NK-92 (cell line): Measurements from ENCODE around the gene ZNF236.
"Not testable (repeated sequence)": the region's sequence is repeated elsewhere in the genome, so short reads cannot be mapped to it uniquely, and the experiment has no call there.

Source experiments
- DNase-seq: peaks from one replicate; lab custom pipeline; 2025; ENCODE audit not compliant: unreplicated experiment; lab: John Stamatoyannopoulos, UW

Gene ZNF236

DNA sequence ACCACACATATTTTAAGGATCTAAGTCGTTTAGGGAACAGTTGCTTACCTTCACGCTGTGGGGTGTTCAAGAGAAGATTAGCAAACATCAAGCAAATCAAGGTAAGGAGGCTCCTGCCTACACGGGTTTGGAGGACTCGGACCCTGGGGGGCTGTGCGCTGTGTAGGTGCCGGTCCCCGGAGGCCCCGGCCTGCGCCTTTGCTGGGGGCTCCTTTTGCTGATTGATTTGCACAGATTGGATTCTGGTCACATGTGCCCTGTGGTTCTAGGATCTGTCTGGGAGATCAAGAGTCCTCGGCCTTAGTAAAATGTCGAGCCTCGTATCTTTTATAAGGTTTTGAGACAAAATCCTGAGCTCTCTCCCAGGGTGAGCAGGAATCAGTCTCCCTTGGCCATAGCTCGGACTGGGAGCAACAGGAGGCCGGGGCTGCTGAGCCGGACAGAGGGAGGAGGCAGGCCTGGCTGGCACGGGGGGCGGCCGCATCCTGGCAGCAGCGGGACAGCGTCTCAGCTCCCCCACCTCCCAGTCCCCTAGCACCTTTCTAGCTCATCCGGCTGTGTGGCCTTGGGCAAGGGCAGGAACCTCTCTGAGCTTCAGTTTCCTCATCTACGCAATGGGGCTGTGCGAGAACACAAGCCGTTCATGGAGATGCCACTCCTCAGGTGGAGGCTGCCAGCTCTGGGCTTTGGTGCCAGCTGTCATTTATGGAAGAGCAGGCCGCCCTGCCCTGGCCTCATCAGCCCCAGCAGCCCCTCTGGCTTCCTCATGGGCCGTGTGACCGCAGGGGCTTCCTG lies 163.0 kb downstream of the ZNF236 start:
- DNase-seq: no peak

- DNase-seq: no peak
Observed at GRCh38 chr18:76985951-76986236, 163.5 kb downstream of the ZNF236 start.

- no peak for DNase-seq
Observed at GRCh38 chr18:76986406-76986805, 164.0 kb downstream of the ZNF236 start.

DNA sequence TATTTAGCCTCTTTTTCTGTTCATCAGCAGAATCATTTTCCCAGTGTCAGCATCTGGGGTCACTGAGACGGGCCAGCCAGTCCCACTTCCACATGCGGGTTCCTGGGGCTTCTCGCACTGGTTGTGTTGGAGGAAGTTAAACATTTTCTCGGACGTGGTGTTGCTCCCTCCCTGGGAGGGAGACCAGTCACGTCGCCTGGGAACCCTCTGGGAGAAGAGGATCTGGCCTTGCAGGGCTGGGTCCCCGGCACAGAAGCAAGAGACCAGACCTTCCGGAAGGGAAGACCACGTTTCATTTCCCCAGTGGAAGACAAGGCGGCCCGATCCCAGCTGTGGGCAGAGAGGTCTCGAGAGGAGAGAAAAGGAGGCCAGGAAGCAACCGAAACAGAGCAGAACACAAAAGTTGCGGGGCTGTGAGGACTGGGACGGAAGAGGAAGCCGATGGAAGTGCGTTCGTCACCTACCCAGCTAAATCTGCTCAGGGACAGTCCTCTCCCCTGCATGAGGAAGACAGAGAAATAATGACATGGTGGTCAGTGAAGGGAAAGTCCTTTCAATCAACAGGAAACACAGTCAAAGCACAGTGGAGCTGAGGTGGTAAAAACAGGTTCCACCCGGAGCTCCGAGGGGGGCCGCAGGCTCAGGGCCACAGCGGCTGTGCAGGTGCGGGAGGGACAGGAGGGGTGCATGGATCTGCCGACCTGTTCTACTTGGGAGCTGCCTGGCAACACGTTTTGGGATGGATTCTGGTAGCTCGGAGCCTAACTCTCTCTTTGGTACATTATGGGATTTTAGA lies 165.9 kb downstream of the ZNF236 start:
- no peak for DNase-seq

- no peak for DNase-seq
Observed at GRCh38 chr18:76988827-76989646, 166.7 kb downstream of the ZNF236 start.

GRCh38 chr18:76989647-76990190 lies 167.4 kb downstream of the ZNF236 start:
- DNase-seq: no peak

DNA sequence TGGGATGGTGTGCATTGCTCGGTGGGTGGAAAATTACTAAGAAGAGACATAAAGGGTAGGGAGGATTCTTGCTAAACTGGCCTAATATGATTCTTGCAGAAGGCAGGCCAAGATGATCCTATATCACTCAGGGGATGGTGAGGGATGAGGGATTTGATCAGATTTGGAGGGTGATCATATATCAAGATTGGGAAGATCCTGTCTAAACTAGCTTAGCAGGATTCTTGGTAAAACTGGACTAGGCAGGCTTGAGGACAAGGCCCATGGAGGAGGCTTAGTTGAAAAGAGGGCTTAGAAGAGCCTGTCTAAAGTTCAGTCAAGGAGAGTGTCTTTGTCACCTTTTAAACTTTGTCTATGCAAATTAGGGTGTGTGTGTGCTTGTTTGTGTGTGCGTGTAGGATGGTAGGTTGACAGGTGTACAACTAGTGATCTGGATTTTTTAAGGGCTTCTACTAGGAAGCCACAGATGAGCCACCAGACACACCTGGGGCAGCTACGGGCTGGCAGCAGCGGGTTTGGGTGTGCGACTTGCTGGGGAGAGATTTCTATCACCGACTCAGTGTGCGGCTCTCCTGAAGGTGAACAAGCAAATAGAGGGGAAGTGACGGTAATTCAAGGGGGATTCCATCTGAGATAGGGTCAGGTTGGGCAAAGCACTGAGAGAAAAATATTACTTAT lies 168.1 kb downstream of the ZNF236 start:
- not testable (repeated sequence) for DNase-seq

- no peak for DNase-seq
Observed at GRCh38 chr18:76991021-76991688, 168.8 kb downstream of the ZNF236 start.

DNA sequence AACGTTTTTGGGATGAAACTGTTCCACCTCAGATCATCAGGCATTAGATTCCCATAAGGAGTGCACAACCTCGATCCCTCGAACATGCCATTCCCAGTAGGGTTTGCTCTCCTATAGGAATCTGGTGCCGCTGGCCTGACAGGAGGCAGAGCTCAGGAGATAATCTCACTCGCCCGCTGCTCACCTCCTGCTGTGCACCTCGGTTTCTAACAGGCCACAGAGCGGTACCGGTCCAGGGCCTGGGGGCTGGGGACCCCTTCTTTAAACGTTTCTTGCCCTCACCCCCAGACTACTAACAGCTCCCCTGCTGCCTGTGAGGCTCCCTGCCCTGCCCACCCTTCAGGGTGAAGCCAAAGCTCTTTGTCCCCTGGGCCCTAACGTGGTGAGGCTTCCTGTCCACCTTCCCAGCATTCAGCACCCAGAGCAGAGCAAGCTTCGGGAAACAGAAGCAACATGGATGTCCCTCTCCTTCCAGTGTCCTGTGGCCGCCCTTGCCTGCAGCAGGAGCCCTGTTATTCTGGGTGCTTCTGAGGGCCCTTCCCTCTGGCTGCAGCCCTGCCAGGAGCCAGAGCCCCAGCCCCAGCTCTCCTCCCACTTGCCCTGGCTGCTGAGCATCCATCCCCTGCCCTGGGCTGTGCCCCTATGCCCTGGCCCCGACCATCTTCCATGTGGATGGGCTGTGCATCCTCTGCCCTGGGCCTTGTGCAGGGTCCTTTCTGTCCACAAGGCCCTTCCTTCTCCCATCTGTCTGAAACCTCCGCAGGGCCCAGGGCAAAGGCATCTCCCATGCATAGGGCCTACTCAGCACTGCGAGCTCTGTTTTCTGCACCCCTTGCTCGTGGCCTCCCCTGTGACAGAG lies 170.1 kb downstream of the ZNF236 start:
- DNase-seq: no peak

GRCh38 chr18:76993085-76993382 lies 170.7 kb downstream of the ZNF236 start:
- DNase-seq: no peak

- DNase-seq: no peak
Observed at GRCh38 chr18:76993573-76993972, 171.2 kb downstream of the ZNF236 start.

DNA sequence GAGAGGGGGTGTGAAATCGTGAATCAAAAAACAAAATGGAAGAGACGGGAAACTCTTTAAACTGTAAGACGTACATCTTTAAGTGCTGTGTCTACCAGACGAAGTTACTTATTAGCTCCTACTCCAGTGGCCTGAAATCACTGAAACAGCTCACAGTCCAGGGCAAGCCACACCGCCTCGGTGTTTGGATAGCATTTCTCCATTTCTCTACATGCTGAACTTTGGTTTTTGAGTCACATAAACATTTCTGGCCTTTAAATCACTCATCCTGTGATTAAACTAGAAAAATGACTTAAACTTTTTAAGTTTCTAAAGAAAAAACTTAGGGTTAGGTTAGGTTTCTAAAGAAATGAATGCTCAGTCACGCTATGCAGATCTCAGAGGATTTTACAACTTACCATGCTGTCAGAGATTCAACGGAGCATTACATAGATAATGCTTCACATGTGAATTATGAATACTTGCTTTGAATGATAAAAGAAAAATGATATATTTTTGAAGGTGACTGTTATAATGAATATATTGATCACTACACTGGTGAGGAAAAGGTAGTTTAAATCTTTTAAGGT lies 171.8 kb downstream of the ZNF236 start:
- no peak for DNase-seq

DNA sequence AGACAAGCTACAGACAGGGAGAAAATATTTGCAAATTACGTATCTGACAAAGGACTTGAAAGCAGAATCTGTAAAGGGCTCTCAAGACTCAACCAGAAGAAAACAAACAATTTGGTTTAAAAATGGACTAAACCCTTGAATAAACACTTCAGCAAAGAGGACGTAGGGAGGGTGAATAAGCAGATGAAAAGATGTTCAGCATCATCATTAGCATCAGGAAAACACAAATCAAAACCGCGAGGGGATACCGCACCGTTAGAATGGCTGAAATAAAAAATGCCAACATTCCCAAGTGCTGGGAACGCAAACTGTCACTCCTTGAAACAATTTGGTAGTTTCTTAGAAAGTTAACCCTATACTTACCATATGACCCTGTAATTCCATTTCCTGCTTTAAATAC lies 173.5 kb downstream of the ZNF236 start:
- DNase-seq: no peak

DNA sequence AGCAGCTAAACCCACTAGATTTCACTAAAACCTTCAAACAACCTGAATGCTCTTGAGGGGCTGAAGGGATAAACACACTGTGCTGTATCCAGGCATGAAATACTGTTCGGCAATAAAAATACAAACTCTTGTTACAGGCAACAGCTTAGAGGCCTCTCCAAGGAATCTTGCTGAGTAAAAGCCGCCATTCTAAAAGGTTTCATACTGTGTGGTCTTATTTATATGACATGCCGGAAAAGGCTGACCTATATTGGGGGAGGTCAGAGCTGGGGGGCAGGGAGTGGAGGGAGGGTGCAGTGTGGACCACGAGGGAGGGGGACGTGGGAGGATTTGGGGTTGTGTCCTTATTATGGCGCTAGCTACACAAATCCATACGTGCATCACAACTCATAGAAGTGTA lies 174.1 kb downstream of the ZNF236 start:
- no peak for DNase-seq

DNA sequence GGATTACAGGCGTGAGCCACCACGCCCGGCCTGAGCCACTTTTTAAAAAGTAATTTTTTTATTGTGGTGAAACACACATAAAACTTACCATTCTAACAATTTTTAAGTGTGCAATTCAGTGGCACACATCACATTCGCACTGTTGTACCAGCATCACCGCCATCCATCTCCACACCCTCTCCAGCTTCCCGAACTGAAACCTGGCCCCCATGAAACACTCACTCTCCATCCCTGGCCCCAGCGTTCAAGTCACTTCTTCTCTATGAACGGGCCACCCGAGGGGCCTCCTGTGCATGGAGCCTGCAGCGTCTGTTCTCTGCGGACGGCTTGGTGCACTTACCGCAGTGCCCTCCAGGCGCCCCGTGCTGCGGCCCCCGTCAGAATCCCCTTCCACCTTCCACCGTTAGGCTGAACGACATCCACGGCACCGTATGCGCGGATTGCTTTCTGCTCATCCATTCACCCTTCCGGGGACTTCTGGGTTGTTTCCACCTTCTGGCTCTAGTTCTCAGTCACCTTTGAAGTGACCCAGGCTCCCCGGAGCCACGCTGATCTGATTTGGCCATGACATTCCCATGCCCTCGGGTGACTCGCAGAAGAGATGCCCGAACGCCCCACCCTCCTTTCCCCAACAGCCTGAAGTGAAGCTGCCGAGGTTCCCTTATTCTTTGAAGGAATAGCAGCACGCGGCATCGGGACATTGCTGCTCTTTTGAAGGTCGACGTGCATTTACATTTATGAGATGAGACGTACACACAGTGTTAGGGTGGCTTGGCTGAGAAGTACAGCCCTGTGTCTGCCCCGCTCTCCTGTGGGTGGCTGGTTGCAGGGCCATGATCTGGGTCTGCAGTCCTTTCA lies 175.8 kb downstream of the ZNF236 start:
- no peak for DNase-seq

GRCh38 chr18:76999077-76999476 lies 176.7 kb downstream of the ZNF236 start:
- no peak for DNase-seq

GRCh38 chr18:77000527-77000926 lies 178.2 kb downstream of the ZNF236 start:
- DNase-seq: no peak

- DNase-seq: no peak
Observed at GRCh38 chr18:77001041-77001440, 178.7 kb downstream of the ZNF236 start.
